HG03457 (cell line): ENCODE measurements around the gene CLDN5.
"Not testable (repeated sequence)": the region's sequence is repeated elsewhere in the genome, so short reads cannot be mapped to it uniquely, and the experiment has no call there.

Experiments used
- ATAC-seq: cut with Tn5 transposase; IDR thresholded peaks from one replicate; pipeline ENCODE4 v1.9.1; 2021; ENCODE audit warnings: moderate number of reproducible peaks; ENCODE audit not compliant: unreplicated experiment

CLDN5 gene

DNA sequence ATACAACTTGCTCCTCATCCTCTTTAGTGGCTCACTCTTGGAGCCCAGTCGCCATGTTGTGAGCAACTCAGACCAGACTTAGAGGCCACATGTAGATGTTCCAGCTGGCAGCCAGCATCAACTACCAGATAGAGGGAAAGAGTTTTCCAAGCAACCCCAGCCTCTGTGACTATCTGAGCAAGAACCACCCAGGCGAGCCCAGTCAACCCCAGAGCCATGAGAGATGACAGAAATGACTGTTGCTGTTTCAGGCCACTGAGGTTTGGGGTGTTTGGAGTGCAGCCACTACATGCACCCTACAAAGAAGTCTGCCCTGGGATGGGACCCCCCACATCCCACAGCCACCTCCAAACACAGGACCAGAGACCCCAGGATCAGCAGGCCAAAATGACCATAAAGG is 24.8 kb upstream of the CLDN5 start:
- ATAC-seq, result no peak

DNA sequence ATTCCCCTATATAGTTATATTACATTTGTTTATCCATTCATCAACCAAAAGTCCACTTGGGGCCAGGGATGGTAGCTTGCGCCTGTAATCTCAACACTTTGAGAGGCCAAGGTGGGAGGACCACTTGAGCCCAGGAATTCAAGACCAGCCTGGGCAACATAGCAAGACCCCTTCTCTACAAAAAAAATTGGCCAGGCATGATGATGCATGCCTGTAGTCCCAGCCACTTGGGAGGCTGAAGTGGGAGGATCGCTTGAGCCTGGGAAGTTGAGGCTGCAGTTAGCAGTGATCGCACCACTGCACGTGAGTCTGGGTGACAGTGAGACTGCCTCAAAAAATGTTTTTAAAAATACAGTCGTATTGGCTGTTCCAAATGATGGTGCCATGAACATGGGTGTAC is 24.2 kb upstream of the CLDN5 start:
- not testable (repeated sequence) for ATAC-seq

DNA sequence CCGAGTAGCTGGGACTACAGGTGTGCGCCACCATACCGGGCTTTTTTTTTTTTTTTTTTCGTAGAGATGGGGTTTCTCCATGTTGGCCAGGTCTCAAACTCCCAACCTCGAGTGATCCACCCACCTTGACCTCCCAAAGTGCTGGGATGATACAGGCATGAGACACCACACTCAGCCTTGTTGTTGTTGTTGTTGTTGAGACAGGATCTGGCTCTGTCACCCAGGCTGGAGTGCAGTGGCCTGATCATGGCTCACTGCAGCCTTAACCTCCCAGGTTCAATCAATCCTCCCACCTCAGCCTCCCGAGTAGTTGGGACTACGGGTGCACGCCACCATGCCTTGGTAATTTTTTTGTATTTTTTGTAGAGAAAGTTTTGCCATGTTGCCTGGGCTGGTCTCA is 23.4 kb upstream of the CLDN5 start:
- ATAC-seq, result no peak

- no peak for ATAC-seq
Observed at GRCh38 chr22:19546680-19547079, 22.5 kb upstream of the CLDN5 start.

DNA sequence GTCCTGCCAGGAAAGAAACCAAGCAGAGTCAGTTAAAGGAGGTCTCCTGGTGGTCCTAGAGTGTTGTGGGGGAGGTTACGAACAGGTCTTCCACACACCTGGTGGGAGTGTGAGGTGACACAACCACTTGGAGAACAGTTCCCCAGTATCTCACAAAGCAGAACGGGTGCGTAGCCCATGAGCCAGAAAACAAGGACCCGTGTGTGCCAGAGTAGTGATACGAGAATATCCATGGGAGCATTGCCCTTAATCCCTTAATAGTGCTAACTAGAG is 21.7 kb upstream of the CLDN5 start:
- ATAC-seq, result no peak

- ATAC-seq, result no peak
Observed at GRCh38 chr22:19543970-19544708, 19.9 kb upstream of the CLDN5 start.

GRCh38 chr22:19540394-19540793 is 16.2 kb upstream of the CLDN5 start:
- ATAC-seq, result no peak

DNA sequence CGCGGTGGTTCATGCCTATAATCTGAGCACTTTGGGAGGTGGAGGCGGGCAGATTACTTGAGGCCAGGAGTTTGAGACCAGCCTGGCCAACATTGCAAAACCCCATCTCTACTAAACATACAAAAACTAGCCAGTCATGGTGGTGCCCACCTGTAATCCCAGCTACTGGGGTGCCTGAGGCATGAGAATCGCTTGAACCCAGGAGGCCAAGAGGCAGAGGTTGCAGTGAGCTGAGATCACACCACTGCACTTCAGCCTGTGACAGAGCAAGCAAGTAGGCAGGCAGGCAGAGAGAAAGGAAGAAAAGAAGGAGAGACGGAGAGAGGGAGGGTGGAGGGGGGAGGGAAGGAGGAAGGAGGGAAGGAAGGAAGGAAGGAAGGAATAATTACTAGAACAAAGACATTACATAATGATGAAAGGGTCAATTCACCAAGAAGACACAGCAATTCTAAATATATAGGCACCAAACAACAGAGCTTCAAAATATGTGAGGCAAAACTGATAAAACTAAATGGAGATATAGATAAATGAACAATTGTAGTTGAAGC is 13.8 kb upstream of the CLDN5 start:
- no peak for ATAC-seq

- ATAC-seq, result no peak
Observed at GRCh38 chr22:19536564-19536963, 12.4 kb upstream of the CLDN5 start.

GRCh38 chr22:19535001-19535400 is 10.8 kb upstream of the CLDN5 start:
- ATAC-seq, result no peak

DNA sequence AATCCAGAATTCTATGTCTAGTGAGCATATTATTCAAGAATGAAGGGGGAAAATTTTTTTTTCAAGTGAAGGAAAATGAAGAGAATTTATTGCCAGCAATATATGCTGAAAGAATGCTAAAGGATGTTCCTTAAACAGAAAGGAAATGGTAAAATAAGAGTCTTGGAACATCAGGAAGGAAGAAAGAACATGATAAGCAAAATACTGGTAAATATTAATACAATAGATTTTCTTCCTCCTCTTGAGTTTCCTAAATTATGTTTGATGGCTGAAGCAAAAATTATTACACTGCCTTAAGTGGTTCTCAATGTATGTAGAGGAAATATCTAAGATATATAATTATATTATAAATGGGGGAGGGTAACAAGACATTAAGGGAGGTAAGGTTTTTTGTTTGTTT is 9.6 kb upstream of the CLDN5 start:
- no peak for ATAC-seq

DNA sequence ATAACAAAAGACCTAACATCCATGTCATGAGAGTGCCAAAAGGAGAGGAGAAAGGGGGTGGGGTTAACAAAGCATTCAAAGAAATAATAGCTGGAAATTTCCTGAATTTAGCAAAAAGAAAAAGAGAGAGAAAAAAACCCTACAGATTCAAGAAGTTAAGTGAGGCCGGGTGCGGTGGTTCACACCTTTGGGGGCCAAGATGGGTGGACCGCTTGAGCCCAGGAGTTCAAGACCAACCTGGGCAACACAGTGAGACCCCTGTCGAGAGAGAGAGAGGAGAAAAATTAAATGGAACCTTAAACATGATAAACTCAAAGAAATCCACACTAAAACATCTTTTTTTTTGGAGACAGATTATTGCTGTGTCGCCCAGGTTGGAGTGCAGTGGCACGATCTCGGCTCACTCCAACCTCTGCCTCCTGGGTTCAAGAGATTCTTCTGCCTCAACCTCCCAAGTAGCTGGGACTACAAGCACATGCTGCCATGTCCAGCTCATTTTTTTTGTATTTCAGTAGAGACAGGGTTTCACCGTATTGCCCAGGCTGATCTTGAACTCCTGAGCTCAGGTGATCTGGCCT is 8.9 kb upstream of the CLDN5 start:
- no peak for ATAC-seq

- not testable (repeated sequence) for ATAC-seq
Observed at GRCh38 chr22:19531327-19531726, 7.1 kb upstream of the CLDN5 start.

DNA sequence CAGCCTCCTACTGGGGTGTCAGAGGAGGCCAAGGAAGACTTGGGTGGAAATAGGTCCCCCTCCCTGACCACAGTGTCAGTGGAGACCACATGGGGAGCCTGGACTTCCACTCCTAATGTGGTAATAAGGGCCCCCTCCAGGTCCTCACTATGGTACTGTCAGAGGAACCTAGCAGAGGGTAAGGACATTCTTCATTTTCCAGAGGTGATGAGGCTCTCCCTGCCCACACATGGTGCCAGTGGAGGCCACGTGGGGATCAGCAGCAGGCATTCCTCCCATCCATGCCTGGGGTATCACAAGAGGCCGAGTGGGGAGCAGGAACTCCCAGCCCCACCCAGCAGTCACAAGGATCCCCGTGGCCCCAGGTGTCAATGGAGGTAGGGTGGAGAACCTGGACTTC is 6.5 kb upstream of the CLDN5 start:
- no peak for ATAC-seq

- ATAC-seq, result no peak
Observed at GRCh38 chr22:19529811-19530210, 5.6 kb upstream of the CLDN5 start.

DNA sequence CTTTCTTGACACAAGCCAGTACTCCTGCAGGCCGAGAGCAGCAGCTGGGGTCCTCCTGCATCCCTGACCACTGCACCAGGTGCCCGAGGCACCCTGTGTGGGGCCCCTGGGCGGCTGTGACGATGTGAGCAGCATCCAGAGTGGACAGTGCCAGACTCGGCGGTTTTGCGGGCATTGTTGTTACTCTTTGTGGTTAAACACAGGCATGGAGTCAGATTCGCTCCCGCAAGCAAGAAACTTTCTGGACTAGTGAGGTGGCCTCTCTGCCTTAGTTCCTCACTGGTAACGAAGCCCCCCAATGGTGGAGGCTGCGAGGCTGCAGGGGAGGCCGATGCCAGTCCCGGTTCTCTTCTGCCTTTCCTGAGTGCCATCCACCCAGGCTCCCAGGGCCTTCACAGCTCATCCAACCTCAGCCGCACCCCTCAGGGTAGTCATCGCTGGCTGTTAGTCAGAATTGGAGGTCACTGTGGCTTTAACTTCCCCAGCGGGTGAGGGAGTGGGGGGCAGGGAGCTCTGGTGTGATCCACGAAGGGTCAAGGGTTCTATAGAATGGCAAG is 3.7 kb upstream of the CLDN5 start:
- no peak for ATAC-seq

DNA sequence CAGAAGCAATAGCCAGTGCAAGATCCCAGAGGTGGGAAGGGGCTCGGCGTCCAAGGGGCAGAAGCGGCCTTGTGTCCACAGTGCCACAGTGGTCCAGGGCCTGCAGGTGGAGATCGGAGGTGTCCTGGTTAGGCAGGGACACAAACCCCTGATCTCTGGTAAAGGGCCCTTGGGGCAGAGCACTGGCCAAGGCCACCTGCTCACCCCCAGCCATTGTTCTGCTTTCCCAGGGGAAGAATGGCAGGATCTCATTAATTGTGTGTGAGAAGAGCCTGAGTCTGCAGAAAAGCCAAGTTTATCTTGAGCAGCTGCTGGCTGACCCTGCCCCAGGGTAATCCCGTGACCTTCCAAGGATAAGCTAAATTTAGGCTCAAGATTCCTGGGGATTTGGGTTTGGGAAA is 3.1 kb upstream of the CLDN5 start:
- ATAC-seq, result no peak

DNA sequence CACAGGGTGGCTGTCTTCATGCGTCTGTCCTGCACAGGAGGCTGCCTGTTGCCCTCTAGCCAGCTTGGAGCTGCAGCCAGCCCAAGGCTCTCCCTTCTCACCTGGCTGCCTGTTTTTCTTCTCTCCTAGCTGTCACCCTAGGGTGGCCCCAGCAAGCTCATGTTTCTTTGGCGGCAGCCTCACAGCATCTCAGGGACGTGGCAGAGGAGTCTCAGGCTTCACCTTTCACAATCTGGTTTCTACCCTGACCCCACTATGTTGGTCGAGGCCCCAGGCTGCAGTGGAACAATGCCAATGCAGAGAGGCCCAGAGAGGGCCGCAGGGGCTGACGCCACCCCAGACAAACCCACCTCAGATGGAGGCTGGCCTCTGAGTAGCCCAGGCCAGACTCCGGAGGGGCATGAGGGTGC is 2.5 kb upstream of the CLDN5 start:
- no peak for ATAC-seq

- ATAC-seq, result no peak
Observed at GRCh38 chr22:19526076-19526701, 2.0 kb upstream of the CLDN5 start.

DNA sequence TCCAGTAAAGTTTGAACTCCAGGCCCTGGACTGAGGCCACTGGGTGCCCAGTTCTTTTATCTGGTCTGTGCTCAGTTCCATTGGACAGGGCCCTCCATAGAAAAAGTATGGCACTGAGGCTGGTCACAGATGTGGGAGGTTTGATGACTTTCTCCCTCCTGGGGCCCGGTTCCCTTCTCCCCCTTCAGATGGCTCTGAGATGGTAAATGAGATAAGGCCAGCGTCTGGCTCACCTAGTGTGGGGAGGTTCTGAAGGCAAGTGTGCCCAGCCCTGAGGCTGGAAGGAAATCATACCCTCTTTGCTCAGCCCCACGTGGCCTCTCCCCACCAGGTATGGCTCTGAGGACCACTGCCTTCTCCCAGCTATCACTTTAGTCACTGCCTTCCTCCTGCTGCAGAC is 1.5 kb upstream of the CLDN5 start:
- ATAC-seq, result no peak

GRCh38 chr22:19525116-19525660 is 978 bp upstream of the CLDN5 start:
- ATAC-seq, result no peak
